GM12878 (cell line): ENCODE measurements around the gene HDAC3. TPM values are rescaled to one million over a fixed set of nuclear protein-coding genes. Genes with fewer than 3 reads are reported as not detected.

Source experiments
- ASH2L ChIP-seq: fragments of 300-600, 200-600 bp; sonication (generic); IDR thresholded peaks from 2 replicates; pipeline ENCODE4 v1.6.1; 2017; ENCODE audit warnings: low read depth, mild to moderate bottlenecking, borderline replicate concordance
- CBX3 ChIP-seq: fragments of 200-600 bp; sonication (generic); IDR thresholded peaks from 2 replicates; pipeline ENCODE4 v1.6.1; 2016; ENCODE audit warnings: low read depth, borderline replicate concordance
- CBX5 ChIP-seq: sonication (generic); IDR thresholded peaks from 2 replicates; pipeline ENCODE4 v1.6.1; 2016; ENCODE audit warnings: low read depth, moderate library complexity, mild to moderate bottlenecking, inconsistent platforms
- CEBPB ChIP-seq, 2 experiments: fragments of 150-350 bp in 1 of 2; IDR thresholded peaks; 2 replicates each; pipeline ENCODE4 v1.6.1; 2012 to 2014; ENCODE audit warnings: low read depth in 2 of 2, low read length in 2 of 2, borderline replicate concordance in 1 of 2, inconsistent platforms in 1 of 2
- CHD2 ChIP-seq: IDR thresholded peaks from 2 replicates; pipeline ENCODE4 v1.6.1; 2011; ENCODE audit warnings: low read depth, low read length, improper control_type of control experiment, borderline replicate concordance
- EED ChIP-seq: sonication (generic); IDR thresholded peaks from 2 replicates; pipeline ENCODE4 v1.6.1; 2016; ENCODE audit warnings: antibody characterized with exemption, low read depth
- EP300 ChIP-seq, 2 experiments: fragments of 150-350 bp in 1 of 2; IDR thresholded peaks; 2 replicates each; pipeline ENCODE4 v1.6.1; 2011 to 2012; ENCODE audit warnings: low read depth in 2 of 2, low read length in 2 of 2, borderline replicate concordance in 1 of 2, improper control_type of control experiment in 1 of 2, inconsistent platforms in 1 of 2; ENCODE audit not compliant: control insufficient read depth in 1 of 2
- IRF4 ChIP-seq: IDR thresholded peaks from 2 replicates; pipeline ENCODE4 v1.6.1; 2011; ENCODE audit warnings: low read depth, low read length
- MEF2B ChIP-seq: fragments of 450-650 bp; IDR thresholded peaks from 2 replicates; pipeline ENCODE4 v1.6.1; 2018; ENCODE audit warnings: mild to moderate bottlenecking, moderate library complexity; ENCODE audit not compliant: partially characterized antibody, poor library complexity, severe bottlenecking
- MYC ChIP-seq: IDR thresholded peaks from 2 replicates; pipeline ENCODE4 v1.6.1; 2011; ENCODE audit warnings: mild to moderate bottlenecking, low read length, moderate library complexity, inconsistent platforms; ENCODE audit not compliant: insufficient read depth, insufficient replicate concordance, insufficient read length, severe bottlenecking
- NFIC ChIP-seq: IDR thresholded peaks from 2 replicates; pipeline ENCODE4 v1.6.1; 2012; ENCODE audit warnings: low read depth, mild to moderate bottlenecking, inconsistent platforms, low read length, moderate library complexity
- NR2C2 ChIP-seq: IDR thresholded peaks from 2 replicates; pipeline ENCODE4 v1.6.1; 2011; ENCODE audit warnings: borderline replicate concordance, low read depth; ENCODE audit not compliant: control insufficient read depth, insufficient read length
- PAX8 ChIP-seq: fragments of 450-650 bp; IDR thresholded peaks from 2 replicates; pipeline ENCODE4 v1.6.1; 2017; ENCODE audit warnings: mild to moderate bottlenecking, moderate library complexity
- POLR2AphosphoS2 ChIP-seq: IDR thresholded peaks from 2 replicates; pipeline ENCODE4 v1.6.1; 2011; ENCODE audit warnings: low read depth, mild to moderate bottlenecking, low read length, improper control_type of control experiment, moderate library complexity
- SMC3 ChIP-seq: IDR thresholded peaks from 2 replicates; pipeline ENCODE4 v1.6.1; 2011; ENCODE audit warnings: low read length, improper control_type of control experiment, borderline replicate concordance
- SPI1 ChIP-seq: IDR thresholded peaks from 2 replicates; pipeline ENCODE4 v1.6.1; 2011; ENCODE audit warnings: low read depth, mild to moderate bottlenecking, low read length, moderate library complexity, borderline replicate concordance; ENCODE audit not compliant: insufficient read depth
- STAT1 ChIP-seq: fragments of 450-650 bp; conservative IDR thresholded peaks from 2 replicates; pipeline ENCODE4 v1.6.1; 2014; ENCODE audit warnings: antibody characterized with exemption, mild to moderate bottlenecking
- WRNIP1 ChIP-seq: IDR thresholded peaks from 2 replicates; pipeline ENCODE4 v1.6.1; 2011; ENCODE audit warnings: low read depth, low read length, improper control_type of control experiment, borderline replicate concordance
- ZNF207 ChIP-seq: fragments of 450-650 bp; IDR thresholded peaks from 2 replicates; pipeline ENCODE4 v1.6.1; 2014; ENCODE audit warnings: antibody characterized with exemption, mild to moderate bottlenecking, borderline replicate concordance
- polyA plus RNA-seq, 11 experiments: library from polyadenylated mRNA; depleted of rRNA in 4 of 11; unstranded in 6 of 11; stranded (reverse) in 5 of 11; fragments of >200 nt; fragmentation: Nextera tagmentation in 4 of 11; fragmentation: Illumina TruSeq in 1 of 11; extraction: Ambion mirVana in 4 of 11; extraction: Trizol in 1 of 11; gene quantifications; 1 replicate in 1 of 11; 2 replicates in 10 of 11; pipeline versions ENCODE4 v1.2.1 to v1.2.3, GENCODE V29; 2011 to 2016; ENCODE audit warnings: inconsistent platforms in 2 of 11, missing spikeins in 2 of 11, low read depth in 1 of 11
- total RNA-seq, 4 experiments: library from RNA; depleted of rRNA in 3 of 4; stranded (reverse); fragments of >200 nt in 3 of 4; fragmentation: Illumina TruSeq in 1 of 4; extraction: Trizol in 1 of 4; gene quantifications; 2 replicates each; pipeline versions ENCODE4 v1.2.1 to v1.2.3, GENCODE V29; 2013 to 2021
- TF ChIP-seq, protein P1 (sequence below): IDR thresholded peaks from 2 replicates; pipeline ENCODE4 v1.6.1; 2011; ENCODE audit warnings: borderline replicate concordance, low read depth, mild to moderate bottlenecking, moderate library complexity, low read length; ENCODE audit not compliant: insufficient read depth, poor library complexity, severe bottlenecking
- TF ChIP-seq, protein P2 (sequence below): fragments of 450-650 bp; IDR thresholded peaks from 2 replicates; pipeline ENCODE4 v1.6.1; 2016; ENCODE audit warnings: mild to moderate bottlenecking
- TF ChIP-seq, protein P3 (sequence below): IDR thresholded peaks from 2 replicates; pipeline ENCODE4 v1.6.1; 2012; ENCODE audit warnings: low read depth, low read length, improper control_type of control experiment
- TF ChIP-seq, protein P4 (sequence below): fragments of 450-650 bp; IDR thresholded peaks from 2 replicates; pipeline ENCODE4 v1.6.1; 2018; ENCODE audit warnings: borderline replicate concordance, mild to moderate bottlenecking; ENCODE audit not compliant: partially characterized antibody

Gene HDAC3
- total and polyA plus RNA-seq, 10 of the 15 experiments (the other 5 are each of a cell fraction or from before 2014, with no cell fraction given) = 62.2 to 140 (median 112) TPM

DNA sequence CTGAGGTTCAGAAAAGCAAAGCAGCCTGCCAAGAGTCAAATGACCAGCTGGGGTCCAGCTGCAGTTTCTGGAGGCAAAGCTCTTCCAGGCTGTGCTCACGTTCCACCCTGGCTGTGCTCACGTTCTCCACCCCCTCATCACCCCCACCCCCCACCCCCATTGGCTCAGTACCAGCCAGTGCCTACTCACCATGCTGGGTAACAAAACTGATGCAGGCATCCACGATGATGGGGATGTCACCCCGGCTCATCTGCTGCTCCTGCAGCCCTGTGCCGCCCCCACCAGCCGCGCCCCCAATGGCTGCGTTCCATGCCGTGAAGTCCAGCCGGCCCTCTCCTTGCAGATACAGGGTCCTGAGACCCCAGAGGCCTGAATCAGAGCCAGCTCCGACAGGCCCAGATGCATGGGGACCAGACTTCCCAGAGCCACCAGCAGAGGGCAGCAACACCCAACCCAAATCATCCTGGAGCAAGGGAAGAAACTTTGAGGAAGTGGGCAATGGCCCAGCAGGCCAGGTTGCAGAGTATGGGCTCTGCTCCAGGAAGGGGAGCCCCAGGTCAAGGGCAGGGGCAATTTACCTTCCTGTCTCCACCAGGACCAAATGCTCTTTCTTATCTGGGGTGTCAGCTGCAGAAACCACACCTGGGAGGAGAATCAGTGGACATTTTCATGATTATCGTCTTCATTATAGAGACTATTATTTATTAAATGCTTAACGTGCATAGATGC is 28.2 kb upstream of the HDAC3 start (continued):
- TF ChIP-seq, protein P1, sequence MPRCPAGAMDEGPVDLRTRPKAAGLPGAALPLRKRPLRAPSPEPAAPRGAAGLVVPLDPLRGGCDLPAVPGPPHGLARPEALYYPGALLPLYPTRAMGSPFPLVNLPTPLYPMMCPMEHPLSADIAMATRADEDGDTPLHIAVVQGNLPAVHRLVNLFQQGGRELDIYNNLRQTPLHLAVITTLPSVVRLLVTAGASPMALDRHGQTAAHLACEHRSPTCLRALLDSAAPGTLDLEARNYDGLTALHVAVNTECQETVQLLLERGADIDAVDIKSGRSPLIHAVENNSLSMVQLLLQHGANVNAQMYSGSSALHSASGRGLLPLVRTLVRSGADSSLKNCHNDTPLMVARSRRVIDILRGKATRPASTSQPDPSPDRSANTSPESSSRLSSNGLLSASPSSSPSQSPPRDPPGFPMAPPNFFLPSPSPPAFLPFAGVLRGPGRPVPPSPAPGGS = no peak
- TF ChIP-seq STAT1 (no peak), NR2C2 (no peak), CBX5 (no peak), NFIC (no peak), EP300 (IDR thresholded peaks at IDR 0.05; ENCODE audit: borderline replicate concordance in 1 of 2, control insufficient read depth in 1 of 2, low read depth in 2 of 2, low read length in 2 of 2) (no peak), PAX8 (no peak), SMC3 (peak; percentile 61), ZNF207 (peak; percentile 41; the same call in 1 of the 2 replicates), MYC (no peak), EED (peak; percentile 59; the same call in 1 of the 2 replicates), IRF4 (0 out of 2 replicates have a peak, but pooled peaks have one; percentile 40), CEBPB (IDR thresholded peaks at IDR 0.05; ENCODE audit: borderline replicate concordance in 1 of 2, low read depth in 2 of 2, low read length in 2 of 2) (no peak), MEF2B (no peak), CBX3 (no peak), CHD2 (no peak), SPI1 (peak; percentile 95), ASH2L (no peak), POLR2AphosphoS2 (no peak), WRNIP1 (no peak)
- TF ChIP-seq, protein P2, sequence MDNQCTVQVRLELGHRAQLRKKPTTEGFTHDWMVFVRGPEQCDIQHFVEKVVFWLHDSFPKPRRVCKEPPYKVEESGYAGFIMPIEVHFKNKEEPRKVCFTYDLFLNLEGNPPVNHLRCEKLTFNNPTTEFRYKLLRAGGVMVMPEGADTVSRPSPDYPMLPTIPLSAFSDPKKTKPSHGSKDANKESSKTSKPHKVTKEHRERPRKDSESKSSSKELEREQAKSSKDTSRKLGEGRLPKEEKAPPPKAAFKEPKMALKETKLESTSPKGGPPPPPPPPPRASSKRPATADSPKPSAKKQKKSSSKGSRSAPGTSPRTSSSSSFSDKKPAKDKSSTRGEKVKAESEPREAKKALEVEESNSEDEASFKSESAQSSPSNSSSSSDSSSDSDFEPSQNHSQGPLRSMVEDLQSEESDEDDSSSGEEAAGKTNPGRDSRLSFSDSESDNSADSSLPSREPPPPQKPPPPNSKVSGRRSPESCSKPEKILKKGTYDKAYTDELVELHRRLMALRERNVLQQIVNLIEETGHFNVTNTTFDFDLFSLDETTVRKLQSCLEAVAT = no peak
- TF ChIP-seq, protein P3, sequence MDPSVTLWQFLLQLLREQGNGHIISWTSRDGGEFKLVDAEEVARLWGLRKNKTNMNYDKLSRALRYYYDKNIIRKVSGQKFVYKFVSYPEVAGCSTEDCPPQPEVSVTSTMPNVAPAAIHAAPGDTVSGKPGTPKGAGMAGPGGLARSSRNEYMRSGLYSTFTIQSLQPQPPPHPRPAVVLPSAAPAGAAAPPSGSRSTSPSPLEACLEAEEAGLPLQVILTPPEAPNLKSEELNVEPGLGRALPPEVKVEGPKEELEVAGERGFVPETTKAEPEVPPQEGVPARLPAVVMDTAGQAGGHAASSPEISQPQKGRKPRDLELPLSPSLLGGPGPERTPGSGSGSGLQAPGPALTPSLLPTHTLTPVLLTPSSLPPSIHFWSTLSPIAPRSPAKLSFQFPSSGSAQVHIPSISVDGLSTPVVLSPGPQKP = no peak
- TF ChIP-seq, protein P4, sequence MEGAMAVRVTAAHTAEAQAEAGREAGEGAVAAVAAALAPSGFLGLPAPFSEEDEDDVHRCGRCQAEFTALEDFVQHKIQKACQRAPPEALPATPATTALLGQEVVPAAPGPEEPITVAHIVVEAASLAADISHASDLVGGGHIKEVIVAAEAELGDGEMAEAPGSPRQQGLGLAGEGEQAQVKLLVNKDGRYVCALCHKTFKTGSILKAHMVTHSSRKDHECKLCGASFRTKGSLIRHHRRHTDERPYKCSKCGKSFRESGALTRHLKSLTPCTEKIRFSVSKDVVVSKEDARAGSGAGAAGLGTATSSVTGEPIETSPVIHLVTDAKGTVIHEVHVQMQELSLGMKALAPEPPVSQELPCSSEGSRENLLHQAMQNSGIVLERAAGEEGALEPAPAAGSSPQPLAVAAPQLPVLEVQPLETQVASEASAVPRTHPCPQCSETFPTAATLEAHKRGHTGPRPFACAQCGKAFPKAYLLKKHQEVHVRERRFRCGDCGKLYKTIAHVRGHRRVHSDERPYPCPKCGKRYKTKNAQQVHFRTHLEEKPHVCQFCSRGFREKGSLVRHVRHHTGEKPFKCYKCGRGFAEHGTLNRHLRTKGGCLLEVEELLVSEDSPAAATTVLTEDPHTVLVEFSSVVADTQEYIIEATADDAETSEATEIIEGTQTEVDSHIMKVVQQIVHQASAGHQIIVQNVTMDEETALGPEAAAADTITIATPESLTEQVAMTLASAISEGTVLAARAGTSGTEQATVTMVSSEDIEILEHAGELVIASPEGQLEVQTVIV = no peak
